Measurements from ENCODE around the gene KLF5.

The KLF5 gene

GRCh38 chr13:73111331-73111730 lies 52.5 kb downstream of the KLF5 start:
- ChIA-PET POLR2A (no interaction called here), CTCF (no interaction called here)
- no peak overlapping the region for H3K27ac ChIP-seq (ENCODE audit: extremely low read depth, low read depth, low read length)
- no peaks in the 10 kb centered on the region for H3K4me1 ChIP-seq (ENCODE audit: control insufficient read depth, insufficient read depth, low read length)
- H3K9me3 ChIP-seq (ENCODE audit: control insufficient read depth, insufficient read depth, low read depth, low read length), result no peaks in the 10 kb centered on the region
- no peak for TF ChIP-seq ZNF404 (tag by site-specific recombination; IDR thresholded peaks at IDR 0.05)
- no peak for TF ChIP-seq ZNF48 (tag by site-specific recombination; IDR thresholded peaks at IDR 0.05)
- no peak for TF ChIP-seq KLF8 (tag by site-specific recombination; IDR thresholded peaks at IDR 0.05)
- TF ChIP-seq ZNF707 (tag by site-specific recombination; IDR thresholded peaks at IDR 0.05), result no peak
- TF ChIP-seq ZBTB7A (tag by site-specific recombination; IDR thresholded peaks at IDR 0.05; ENCODE audit: low read depth), result no peak
- no peak for TF ChIP-seq ZNF510 (tag by site-specific recombination; IDR thresholded peaks at IDR 0.05; ENCODE audit: insufficient replicate concordance)
- H3K36me3 ChIP-seq (ENCODE audit: control insufficient read depth in 2 of 2, insufficient read depth in 1 of 2, low read length in 2 of 2), result no peaks in the 10 kb centered on the region
- H3K4me3 ChIP-seq (ENCODE audit: low read depth, low read length), result no peak overlapping the region

GRCh38 chr13:73119612-73120011 lies 60.8 kb downstream of the KLF5 start:
- Histone ChIP-seq H3K36me3 (ENCODE audit: control insufficient read depth in 2 of 2, insufficient read depth in 1 of 2, low read length in 2 of 2) (no peaks in the 10 kb centered on the region), H3K4me1 (ENCODE audit: control insufficient read depth, insufficient read depth, low read length) (no peaks in the 10 kb centered on the region), H3K9me3 (ENCODE audit: control insufficient read depth, insufficient read depth, low read depth, low read length) (no peaks in the 10 kb centered on the region), H3K27ac (ENCODE audit: extremely low read depth, low read depth, low read length) (no peak overlapping the region), H3K4me3 (ENCODE audit: low read depth, low read length) (no peak overlapping the region)
- CTCF ChIA-PET, result no interaction called here
- POLR2A ChIA-PET, result no interaction called here
- no peak for TF ChIP-seq ZNF654 (tag by site-specific recombination; IDR thresholded peaks at IDR 0.05; ENCODE audit: low read depth)
- TF ChIP-seq, protein P1, sequence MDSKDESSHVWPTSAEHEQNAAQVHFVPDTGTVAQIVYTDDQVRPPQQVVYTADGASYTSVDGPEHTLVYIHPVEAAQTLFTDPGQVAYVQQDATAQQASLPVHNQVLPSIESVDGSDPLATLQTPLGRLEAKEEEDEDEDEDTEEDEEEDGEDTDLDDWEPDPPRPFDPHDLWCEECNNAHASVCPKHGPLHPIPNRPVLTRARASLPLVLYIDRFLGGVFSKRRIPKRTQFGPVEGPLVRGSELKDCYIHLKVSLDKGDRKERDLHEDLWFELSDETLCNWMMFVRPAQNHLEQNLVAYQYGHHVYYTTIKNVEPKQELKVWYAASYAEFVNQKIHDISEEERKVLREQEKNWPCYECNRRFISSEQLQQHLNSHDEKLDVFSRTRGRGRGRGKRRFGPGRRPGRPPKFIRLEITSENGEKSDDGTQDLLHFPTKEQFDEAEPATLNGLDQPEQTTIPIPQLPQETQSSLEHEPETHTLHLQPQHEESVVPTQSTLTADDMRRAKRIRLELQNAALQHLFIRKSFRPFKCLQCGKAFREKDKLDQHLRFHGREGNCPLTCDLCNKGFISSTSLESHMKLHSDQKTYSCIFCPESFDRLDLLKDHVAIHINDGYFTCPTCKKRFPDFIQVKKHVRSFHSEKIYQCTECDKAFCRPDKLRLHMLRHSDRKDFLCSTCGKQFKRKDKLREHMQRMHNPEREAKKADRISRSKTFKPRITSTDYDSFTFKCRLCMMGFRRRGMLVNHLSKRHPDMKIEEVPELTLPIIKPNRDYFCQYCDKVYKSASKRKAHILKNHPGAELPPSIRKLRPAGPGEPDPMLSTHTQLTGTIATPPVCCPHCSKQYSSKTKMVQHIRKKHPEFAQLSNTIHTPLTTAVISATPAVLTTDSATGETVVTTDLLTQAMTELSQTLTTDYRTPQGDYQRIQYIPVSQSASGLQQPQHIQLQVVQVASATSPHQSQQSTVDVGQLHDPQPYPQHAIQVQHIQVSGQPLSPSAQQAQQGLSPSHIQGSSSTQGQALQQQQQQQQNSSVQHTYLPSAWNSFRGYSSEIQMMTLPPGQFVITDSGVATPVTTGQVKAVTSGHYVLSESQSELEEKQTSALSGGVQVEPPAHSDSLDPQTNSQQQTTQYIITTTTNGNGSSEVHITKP (tag by site-specific recombination; IDR thresholded peaks at IDR 0.05), result no peak
- TF ChIP-seq, protein P2, sequence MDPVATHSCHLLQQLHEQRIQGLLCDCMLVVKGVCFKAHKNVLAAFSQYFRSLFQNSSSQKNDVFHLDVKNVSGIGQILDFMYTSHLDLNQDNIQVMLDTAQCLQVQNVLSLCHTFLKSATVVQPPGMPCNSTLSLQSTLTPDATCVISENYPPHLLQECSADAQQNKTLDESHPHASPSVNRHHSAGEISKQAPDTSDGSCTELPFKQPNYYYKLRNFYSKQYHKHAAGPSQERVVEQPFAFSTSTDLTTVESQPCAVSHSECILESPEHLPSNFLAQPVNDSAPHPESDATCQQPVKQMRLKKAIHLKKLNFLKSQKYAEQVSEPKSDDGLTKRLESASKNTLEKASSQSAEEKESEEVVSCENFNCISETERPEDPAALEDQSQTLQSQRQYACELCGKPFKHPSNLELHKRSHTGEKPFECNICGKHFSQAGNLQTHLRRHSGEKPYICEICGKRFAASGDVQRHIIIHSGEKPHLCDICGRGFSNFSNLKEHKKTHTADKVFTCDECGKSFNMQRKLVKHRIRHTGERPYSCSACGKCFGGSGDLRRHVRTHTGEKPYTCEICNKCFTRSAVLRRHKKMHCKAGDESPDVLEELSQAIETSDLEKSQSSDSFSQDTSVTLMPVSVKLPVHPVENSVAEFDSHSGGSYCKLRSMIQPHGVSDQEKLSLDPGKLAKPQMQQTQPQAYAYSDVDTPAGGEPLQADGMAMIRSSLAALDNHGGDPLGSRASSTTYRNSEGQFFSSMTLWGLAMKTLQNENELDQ (tag by site-specific recombination; IDR thresholded peaks at IDR 0.05; ENCODE audit: low read depth), result no peak
- no peak for TF ChIP-seq ZNF175 (tag by site-specific recombination; IDR thresholded peaks at IDR 0.05)
- no peak for TF ChIP-seq ZNF660 (tag by site-specific recombination; IDR thresholded peaks at IDR 0.05)
- TF ChIP-seq, protein P3, sequence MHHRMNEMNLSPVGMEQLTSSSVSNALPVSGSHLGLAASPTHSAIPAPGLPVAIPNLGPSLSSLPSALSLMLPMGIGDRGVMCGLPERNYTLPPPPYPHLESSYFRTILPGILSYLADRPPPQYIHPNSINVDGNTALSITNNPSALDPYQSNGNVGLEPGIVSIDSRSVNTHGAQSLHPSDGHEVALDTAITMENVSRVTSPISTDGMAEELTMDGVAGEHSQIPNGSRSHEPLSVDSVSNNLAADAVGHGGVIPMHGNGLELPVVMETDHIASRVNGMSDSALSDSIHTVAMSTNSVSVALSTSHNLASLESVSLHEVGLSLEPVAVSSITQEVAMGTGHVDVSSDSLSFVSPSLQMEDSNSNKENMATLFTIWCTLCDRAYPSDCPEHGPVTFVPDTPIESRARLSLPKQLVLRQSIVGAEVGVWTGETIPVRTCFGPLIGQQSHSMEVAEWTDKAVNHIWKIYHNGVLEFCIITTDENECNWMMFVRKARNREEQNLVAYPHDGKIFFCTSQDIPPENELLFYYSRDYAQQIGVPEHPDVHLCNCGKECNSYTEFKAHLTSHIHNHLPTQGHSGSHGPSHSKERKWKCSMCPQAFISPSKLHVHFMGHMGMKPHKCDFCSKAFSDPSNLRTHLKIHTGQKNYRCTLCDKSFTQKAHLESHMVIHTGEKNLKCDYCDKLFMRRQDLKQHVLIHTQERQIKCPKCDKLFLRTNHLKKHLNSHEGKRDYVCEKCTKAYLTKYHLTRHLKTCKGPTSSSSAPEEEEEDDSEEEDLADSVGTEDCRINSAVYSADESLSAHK (tag by site-specific recombination; IDR thresholded peaks at IDR 0.05), result no peak
- no peak for TF ChIP-seq ZNF776 (tag by site-specific recombination; IDR thresholded peaks at IDR 0.05; ENCODE audit: borderline replicate concordance)
- TF ChIP-seq, protein P4, sequence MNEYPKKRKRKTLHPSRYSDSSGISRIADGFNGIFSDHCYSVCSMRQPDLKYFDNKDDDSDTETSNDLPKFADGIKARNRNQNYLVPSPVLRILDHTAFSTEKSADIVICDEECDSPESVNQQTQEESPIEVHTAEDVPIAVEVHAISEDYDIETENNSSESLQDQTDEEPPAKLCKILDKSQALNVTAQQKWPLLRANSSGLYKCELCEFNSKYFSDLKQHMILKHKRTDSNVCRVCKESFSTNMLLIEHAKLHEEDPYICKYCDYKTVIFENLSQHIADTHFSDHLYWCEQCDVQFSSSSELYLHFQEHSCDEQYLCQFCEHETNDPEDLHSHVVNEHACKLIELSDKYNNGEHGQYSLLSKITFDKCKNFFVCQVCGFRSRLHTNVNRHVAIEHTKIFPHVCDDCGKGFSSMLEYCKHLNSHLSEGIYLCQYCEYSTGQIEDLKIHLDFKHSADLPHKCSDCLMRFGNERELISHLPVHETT (tag by site-specific recombination; IDR thresholded peaks at IDR 0.05), result no peak
- TF ChIP-seq, protein P5, sequence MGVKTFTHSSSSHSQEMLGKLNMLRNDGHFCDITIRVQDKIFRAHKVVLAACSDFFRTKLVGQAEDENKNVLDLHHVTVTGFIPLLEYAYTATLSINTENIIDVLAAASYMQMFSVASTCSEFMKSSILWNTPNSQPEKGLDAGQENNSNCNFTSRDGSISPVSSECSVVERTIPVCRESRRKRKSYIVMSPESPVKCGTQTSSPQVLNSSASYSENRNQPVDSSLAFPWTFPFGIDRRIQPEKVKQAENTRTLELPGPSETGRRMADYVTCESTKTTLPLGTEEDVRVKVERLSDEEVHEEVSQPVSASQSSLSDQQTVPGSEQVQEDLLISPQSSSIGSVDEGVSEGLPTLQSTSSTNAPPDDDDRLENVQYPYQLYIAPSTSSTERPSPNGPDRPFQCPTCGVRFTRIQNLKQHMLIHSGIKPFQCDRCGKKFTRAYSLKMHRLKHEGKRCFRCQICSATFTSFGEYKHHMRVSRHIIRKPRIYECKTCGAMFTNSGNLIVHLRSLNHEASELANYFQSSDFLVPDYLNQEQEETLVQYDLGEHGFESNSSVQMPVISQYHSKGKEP (tag by site-specific recombination; IDR thresholded peaks at IDR 0.05), result no peak
- no peak for TF ChIP-seq OVOL3 (tag by site-specific recombination; IDR thresholded peaks at IDR 0.05)
- no peak for TF ChIP-seq ZFP3 (tag by site-specific recombination; IDR thresholded peaks at IDR 0.05; ENCODE audit: low read depth)
- TF ChIP-seq ZNF354C (tag by site-specific recombination; IDR thresholded peaks at IDR 0.05; ENCODE audit: borderline replicate concordance, low read depth), result no peak
- TF ChIP-seq MZF1 (tag by site-specific recombination; IDR thresholded peaks at IDR 0.05; ENCODE audit: borderline replicate concordance), result no peak
- no peak for TF ChIP-seq ZNF670 (tag by site-specific recombination; IDR thresholded peaks at IDR 0.05; ENCODE audit: low read depth)
